Measurements from ENCODE around the gene TBCCD1.
"Not testable (repeated sequence)": the region's sequence is repeated elsewhere in the genome, so short reads cannot be mapped to it uniquely, and the experiment has no call there.

DNA sequence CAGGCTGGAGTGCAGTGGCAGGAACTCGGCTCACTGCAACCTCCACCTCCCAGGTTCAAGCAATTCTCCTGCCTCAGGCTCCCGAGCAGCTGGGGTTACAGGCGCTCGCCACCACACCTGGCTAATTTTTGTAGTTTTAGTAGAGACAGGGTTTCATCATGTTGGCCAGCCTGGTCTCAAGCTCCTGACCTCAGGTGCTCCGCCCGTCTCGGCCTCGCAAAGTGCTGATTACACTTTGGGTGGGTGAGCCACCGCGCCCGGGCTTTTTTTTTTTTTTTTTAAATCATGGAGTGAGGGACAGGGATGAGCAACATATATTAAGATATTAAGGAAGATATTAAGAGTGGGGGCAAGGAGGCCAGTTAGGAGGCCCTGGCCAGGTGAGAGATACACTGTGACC lies 2.2 kb upstream of the TBCCD1 start:
- TF ChIP-seq, protein P1, sequence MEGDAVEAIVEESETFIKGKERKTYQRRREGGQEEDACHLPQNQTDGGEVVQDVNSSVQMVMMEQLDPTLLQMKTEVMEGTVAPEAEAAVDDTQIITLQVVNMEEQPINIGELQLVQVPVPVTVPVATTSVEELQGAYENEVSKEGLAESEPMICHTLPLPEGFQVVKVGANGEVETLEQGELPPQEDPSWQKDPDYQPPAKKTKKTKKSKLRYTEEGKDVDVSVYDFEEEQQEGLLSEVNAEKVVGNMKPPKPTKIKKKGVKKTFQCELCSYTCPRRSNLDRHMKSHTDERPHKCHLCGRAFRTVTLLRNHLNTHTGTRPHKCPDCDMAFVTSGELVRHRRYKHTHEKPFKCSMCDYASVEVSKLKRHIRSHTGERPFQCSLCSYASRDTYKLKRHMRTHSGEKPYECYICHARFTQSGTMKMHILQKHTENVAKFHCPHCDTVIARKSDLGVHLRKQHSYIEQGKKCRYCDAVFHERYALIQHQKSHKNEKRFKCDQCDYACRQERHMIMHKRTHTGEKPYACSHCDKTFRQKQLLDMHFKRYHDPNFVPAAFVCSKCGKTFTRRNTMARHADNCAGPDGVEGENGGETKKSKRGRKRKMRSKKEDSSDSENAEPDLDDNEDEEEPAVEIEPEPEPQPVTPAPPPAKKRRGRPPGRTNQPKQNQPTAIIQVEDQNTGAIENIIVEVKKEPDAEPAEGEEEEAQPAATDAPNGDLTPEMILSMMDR (IDR thresholded peaks at IDR 0.05): not testable (repeated sequence)
- TF ChIP-seq POLR2A (IDR thresholded peaks at IDR 0.05): not testable (repeated sequence)
